H1 (cell line): ENCODE results near the gene RNFT1. TPM values are rescaled to one million over a fixed set of nuclear protein-coding genes. Genes with fewer than 3 reads are reported as not detected.
A peak's percentile ranks its signal among the peaks of the same experiment; 100 is the strongest.

Source experiments
- CTCF ChIA-PET: fragments of 300-600 bp; sonication (Branson Sonifier 250); formaldehyde crosslinking; loops from one replicate; lab custom pipeline; 2021; ENCODE audit not compliant: partially characterized antibody; lab: Charles Lee
- POLR2A ChIA-PET: fragments of 300-600 bp; sonication (Branson Sonifier 250); formaldehyde crosslinking; loops from one replicate; lab custom pipeline; 2021; ENCODE audit warnings: inconsistent platforms; ENCODE audit not compliant: partially characterized antibody; lab: Charles Lee
- DNase-seq, 2 experiments: peaks; one replicate each; pipeline versions ENCODE4 v3.0.0 to v3.0.0-alpha.2; 2010 to 2022; ENCODE audit warnings: low spot score in 2 of 2, low read depth in 1 of 2, mixed read lengths in 1 of 2
- FAIRE-seq: peaks from 2 replicates; lab custom pipeline; 2011; peaks lifted over from hg19 to GRCh38; lab: Jason Lieb, UNC
- H2AFZ ChIP-seq: 2 replicates; pipeline ENCODE4 v1.8.1; 2012; ENCODE audit warnings: low read length, inconsistent platforms
- H2AK5ac ChIP-seq: 2 replicates; pipeline ENCODE4 v1.6.1; 2013; ENCODE audit warnings: low read depth, low read length
- H2BK120ac ChIP-seq: replicated peaks from 2 replicates; pipeline ENCODE3; 2013; ENCODE audit warnings: low read depth, low read length, inconsistent platforms
- H2BK12ac ChIP-seq: 2 replicates; pipeline ENCODE4 v1.6.1; 2013; ENCODE audit warnings: low read depth, low read length
- H2BK15ac ChIP-seq: 2 replicates; pipeline ENCODE4 v1.6.1; 2013; ENCODE audit warnings: low read length
- H2BK20ac ChIP-seq: 2 replicates; pipeline ENCODE4 v1.6.1; 2013; ENCODE audit warnings: low read length
- H2BK5ac ChIP-seq: 2 replicates; pipeline ENCODE4 v1.6.1; 2013; ENCODE audit warnings: low read depth, low read length
- H3K14ac ChIP-seq: 2 replicates; pipeline ENCODE4 v1.6.1; 2013; ENCODE audit warnings: inconsistent platforms; ENCODE audit not compliant: insufficient read length
- H3K18ac ChIP-seq: 2 replicates; pipeline ENCODE4 v1.6.1; 2013; ENCODE audit warnings: low read length; ENCODE audit errors: extremely low read depth
- H3K23ac ChIP-seq: 2 replicates; pipeline ENCODE4 v1.6.1; 2013; ENCODE audit warnings: inconsistent platforms; ENCODE audit not compliant: insufficient read length
- H3K23me2 ChIP-seq: 2 replicates; pipeline ENCODE4 v1.6.1; 2013; ENCODE audit warnings: low read depth, low read length
- H3K27ac ChIP-seq: 2 replicates; pipeline ENCODE4 v1.6.1; 2011; ENCODE audit warnings: low read depth, low read length, inconsistent platforms
- H3K27me3 ChIP-seq, 4 experiments: replicated peaks in 1 of 4; 1 replicate in 1 of 4; 2 replicates in 3 of 4; pipeline versions ENCODE4 v1.6.1 to v1.8.1; 2011 to 2013; ENCODE audit warnings: low read length in 3 of 4, mild to moderate bottlenecking in 3 of 4, inconsistent platforms in 2 of 4, mixed read lengths in 2 of 4, moderate library complexity in 1 of 4; ENCODE audit not compliant: control insufficient read depth in 3 of 4, insufficient read depth in 3 of 4; ENCODE audit errors: extremely low read depth in 1 of 4
- H3K36me3 ChIP-seq, 4 experiments: 2 replicates each; pipeline versions ENCODE4 v1.6.1 to v1.8.1; 2011 to 2013; ENCODE audit warnings: mild to moderate bottlenecking in 4 of 4, low read length in 3 of 4, moderate library complexity in 2 of 4, control low read depth in 1 of 4, inconsistent platforms in 1 of 4; ENCODE audit not compliant: insufficient read depth in 4 of 4, control insufficient read depth in 2 of 4
- H3K4ac ChIP-seq: replicated peaks from 2 replicates; pipeline ENCODE3; 2013; ENCODE audit warnings: low read length, low read depth, mixed read lengths, inconsistent platforms; ENCODE audit not compliant: insufficient read length
- H3K4me1 ChIP-seq, 4 experiments: replicated peaks in 1 of 4; 1 replicate in 1 of 4; 2 replicates in 3 of 4; pipeline versions ENCODE4 v1.6.1 to v1.8.1; 2011 to 2013; ENCODE audit warnings: low read length in 3 of 4, inconsistent platforms in 2 of 4, mixed read lengths in 1 of 4; ENCODE audit not compliant: insufficient read depth in 4 of 4, control insufficient read depth in 3 of 4
- H3K4me2 ChIP-seq, 2 experiments: 2 replicates each; pipeline versions ENCODE4 v1.6.1 to v1.8.1; 2011 to 2013; ENCODE audit warnings: low read depth in 2 of 2, low read length in 2 of 2, control low read depth in 1 of 2, inconsistent platforms in 1 of 2, mild to moderate bottlenecking in 1 of 2; ENCODE audit not compliant: insufficient read depth in 1 of 2
- H3K4me3 ChIP-seq, 4 experiments: fragments of 200-600, 300-600 bp in 1 of 4; sonication (generic), shearing (Covaris generic), sonication (Bioruptor Twin) in 1 of 4; 2 replicates each; pipeline versions ENCODE4 v1.5.1 to v1.8.1; 2011 to 2016; ENCODE audit warnings: low read length in 4 of 4, low read depth in 3 of 4, control low read depth in 2 of 4, inconsistent platforms in 2 of 4, mild to moderate bottlenecking in 2 of 4, mixed read lengths in 1 of 4, moderate library complexity in 1 of 4; ENCODE audit not compliant: insufficient read depth in 2 of 4; ENCODE audit errors: extremely low read depth in 1 of 4
- H3K56ac ChIP-seq: replicated peaks from 2 replicates; pipeline ENCODE3; 2013; ENCODE audit warnings: low read depth, mild to moderate bottlenecking, mixed read lengths, low read length, inconsistent platforms; ENCODE audit not compliant: insufficient read length
- H3K79me1 ChIP-seq: 2 replicates; pipeline ENCODE4 v1.6.1; 2013; ENCODE audit warnings: low read depth, low read length, control low read depth
- H3K79me2 ChIP-seq, 2 experiments: 2 replicates each; pipeline versions ENCODE4 v1.6.1 to v1.8.1; 2012 to 2013; ENCODE audit warnings: low read length in 2 of 2, mild to moderate bottlenecking in 2 of 2, inconsistent platforms in 1 of 2; ENCODE audit not compliant: insufficient read depth in 2 of 2, control insufficient read depth in 1 of 2
- H3K9ac ChIP-seq, 4 experiments: replicated peaks in 1 of 4; 1 replicate in 1 of 4; 2 replicates in 3 of 4; pipeline versions ENCODE4 v1.6.1 to v1.8.1; 2011 to 2013; ENCODE audit warnings: low read depth in 3 of 4, low read length in 3 of 4, control low read depth in 2 of 4, mild to moderate bottlenecking in 2 of 4, moderate library complexity in 2 of 4, inconsistent platforms in 1 of 4; ENCODE audit errors: extremely low read depth in 1 of 4
- H3K9me3 ChIP-seq, 2 experiments: 2 replicates each; pipeline versions ENCODE4 v1.6.1 to v1.8.1; 2012 to 2013; ENCODE audit warnings: mild to moderate bottlenecking in 2 of 2, moderate library complexity in 2 of 2, control low read depth in 1 of 2, inconsistent platforms in 1 of 2, low read depth in 1 of 2, low read length in 1 of 2, mixed read lengths in 1 of 2; ENCODE audit not compliant: insufficient read depth in 2 of 2
- H4K20me1 ChIP-seq, 2 experiments: replicated peaks in 1 of 2; 2 replicates each; pipeline versions ENCODE3 to v1.8.1; 2011 to 2013; ENCODE audit warnings: inconsistent platforms in 2 of 2, low read length in 2 of 2, mild to moderate bottlenecking in 1 of 2; ENCODE audit not compliant: insufficient read depth in 2 of 2, control insufficient read depth in 1 of 2
- H4K5ac ChIP-seq: 2 replicates; pipeline ENCODE4 v1.6.1; 2013; ENCODE audit warnings: low read length, low read depth, mixed read lengths, inconsistent platforms; ENCODE audit not compliant: insufficient read length
- H4K8ac ChIP-seq: 2 replicates; pipeline ENCODE4 v1.8.0; 2013; ENCODE audit warnings: mild to moderate bottlenecking, moderate library complexity, low read length, inconsistent platforms; ENCODE audit not compliant: insufficient read depth; ENCODE audit errors: extremely low read depth
- H4K91ac ChIP-seq: replicated peaks from 2 replicates; pipeline ENCODE3; 2013; ENCODE audit warnings: low read length, mixed read lengths, inconsistent platforms; ENCODE audit not compliant: insufficient read length
- ASH2L ChIP-seq: fragments of 200-600, 300-600 bp; sonication (generic); IDR thresholded peaks from one replicate; pipeline ENCODE4 v1.7.1; 2017; ENCODE audit warnings: low read length
- CTCF ChIP-seq, 3 experiments: IDR thresholded peaks; 1 replicate in 2 of 3; 2 replicates in 1 of 3; pipeline versions ENCODE4 v1.5.1 to v1.6.1; 2011; ENCODE audit warnings: low read length in 3 of 3, mild to moderate bottlenecking in 3 of 3, inconsistent platforms in 2 of 3, low read depth in 1 of 3, moderate library complexity in 1 of 3; ENCODE audit not compliant: insufficient read depth in 1 of 3; ENCODE audit errors: control extremely low read depth in 1 of 3
- EGR1 ChIP-seq: IDR thresholded peaks from 2 replicates; pipeline ENCODE4 v1.6.1; 2011; ENCODE audit warnings: low read depth, low read length, borderline replicate concordance
- JUND ChIP-seq: IDR thresholded peaks from 2 replicates; pipeline ENCODE4 v1.6.1; 2011; ENCODE audit warnings: mild to moderate bottlenecking, improper control_type of control experiment, low read length
- SAP30 ChIP-seq: fragments of 300-600 bp; sonication (generic); IDR thresholded peaks from 2 replicates; pipeline ENCODE4 v1.7.1; 2012; ENCODE audit warnings: low read length, moderate library complexity, mild to moderate bottlenecking, inconsistent platforms; ENCODE audit not compliant: insufficient read depth, insufficient replicate concordance
- WGBS, 2 experiments: shearing (Covaris generic) in 1 of 2; methylation state at CpG; one replicate each; pipeline versions ENCODE4 v1.1.6 to v1.1.7; 2013 to 2015; ENCODE audit warnings: low lambda C conversion rate in 2 of 2, mixed read lengths in 2 of 2, inconsistent platforms in 1 of 2, low coverage in 1 of 2, missing lambda C conversion rate in 1 of 2; ENCODE audit not compliant: insufficient replicate concordance in 2 of 2, insufficient coverage in 1 of 2, insufficient read length in 1 of 2; ENCODE audit errors: extremely low coverage in 1 of 2, missing lambda C conversion rate in 1 of 2; 5-methylcytosine and 5-hydroxymethylcytosine counted together
- long read RNA-seq, 2 experiments: library from RNA in 1 of 2; library from capped mRNA in 1 of 2; stranded (forward); transcript quantifications; one replicate each; pipeline ENCODE4 v2.0.0, GENCODE V29; 2021; ENCODE audit warnings: inconsistent platforms in 1 of 2
- polyA minus RNA-seq, 3 experiments: library from RNA; depleted of rRNA, polyadenylated mRNA; stranded (reverse); fragments of >200 nt; gene quantifications; 1 replicate in 2 of 3; 2 replicates in 1 of 3; pipeline ENCODE4 v1.2.3, GENCODE V29; 2011
- polyA plus RNA-seq, 7 experiments: library from polyadenylated mRNA; depleted of rRNA in 3 of 7; stranded (reverse) in 5 of 7; unstranded in 2 of 7; fragments of >200 nt in 5 of 7; fragments of 200-250 nt in 2 of 7; gene quantifications; 1 replicate in 5 of 7; 2 replicates in 1 of 7; 4 replicates in 1 of 7; pipeline versions ENCODE4 v1.2.1 to v1.2.3, GENCODE V29; 2011 to 2013; ENCODE audit warnings: missing spikeins in 2 of 7, mixed read lengths in 2 of 7
- total RNA-seq: library from RNA; stranded (reverse); fragmentation: NEBNext Ultra II Directional; extraction: Animal tissue kit (Norgen Biotek cat#: 25700); gene quantifications from 2 replicates; pipeline ENCODE4 v1.2.1, GENCODE V29; 2021

Gene RNFT1
- total RNA-seq (4.7 and 5.2 TPM in 2 replicates), polyA plus RNA-seq (2011; rRNA removed) (2.6 and 3.0 TPM in 2 replicates), polyA minus RNA-seq (2011; rRNA and poly(A)+ RNA removed) (7.6 and 7.8 TPM in 2 replicates)
- 4.3 TPM for polyA plus RNA-seq (2011; cell fraction: cytosol; rRNA removed)
- polyA plus RNA-seq (2011; cell fraction: nucleus; rRNA removed) = 6.8 TPM
- 2.9 to 4.6 TPM (median 3.4 TPM) in 4 replicates for polyA plus RNA-seq (2012, experiment 1 of 2)
- polyA plus RNA-seq (2012, experiment 2 of 2) = 0.58 TPM
- 6.0 TPM for polyA plus RNA-seq (2013, experiment 1 of 2)
- 6.3 TPM for polyA plus RNA-seq (2013, experiment 2 of 2)
- polyA minus RNA-seq (2011; cell fraction: cytosol; rRNA and poly(A)+ RNA removed) = 2.5 TPM
- 3.9 TPM for polyA minus RNA-seq (2011; cell fraction: nucleus; rRNA and poly(A)+ RNA removed)
- long read RNA-seq, experiment 1, partial matches to known transcripts = 2 of 5 reads
- long read RNA-seq, experiment 1, other reads (novel, unspliced or antisense) = 1 of 5 reads
- long read RNA-seq, experiment 2, transcript RNFT1-201 (9 exons, 2,101 nt) = major isoform, 5 of 10 reads
- long read RNA-seq, experiment 2, partial matches to known transcripts = 0 of 10 reads
- long read RNA-seq, experiment 2, other reads (novel, unspliced or antisense) = 0 of 10 reads

GRCh38 chr17:59964482-59965328 is at the start of gene RNFT1:
Gene RNFT1, minus strand, starts transcription at chr17:59964740. Its CDS starts 77 bp downstream, at chr17:59964663.
- H3K27ac ChIP-seq = no peak within 1 kb of the TSS
- WGBS, 2 experiments = 3% methylated on average over 56 of the region's 67 CpGs; no CpG with 5 or more reads in 1 of the 2 experiments
- no peak for FAIRE-seq
- TF ChIP-seq EGR1 = peak; percentile 58; the same call in 1 of the 2 replicates
- TF ChIP-seq JUND = peak; percentile 71
- peak; percentile 76 for TF ChIP-seq ASH2L
- peak; percentile 12 for TF ChIP-seq SAP30
- TF ChIP-seq CTCF (IDR thresholded peaks at IDR 0.05; ENCODE audit: control extremely low read depth in 1 of 3, insufficient read depth in 1 of 3, low read depth in 1 of 3, low read length in 3 of 3) = peak in 1 of 3 experiments; percentile 6; a peak in 1 of 4 replicates

More at GRCh38 chr17:59964482-59965328, at the start of gene RNFT1:
- peaks cover 0 to 8% (median 1%) of the 10 kb centered on the region in 4 experiments; a peak in 3 of 7 replicates for H3K4me1 ChIP-seq
- H4K5ac ChIP-seq = peak within 1 kb of the TSS; percentile 62
- peak within 1 kb of the TSS; percentile 62 to 92 (median 82) for H3K4me3 ChIP-seq
- no peak within 1 kb of the TSS for H2BK20ac ChIP-seq
- H3K79me2 ChIP-seq = no peaks in the 10 kb centered on the region
- no peak within 1 kb of the TSS; the same call in 1 of the 2 replicates for H2BK15ac ChIP-seq
- DNase-seq = peak; percentile 7 to 92
- H4K91ac ChIP-seq = peak within 1 kb of the TSS; percentile 45
- no peak within 1 kb of the TSS for H2AK5ac ChIP-seq
- peak within 1 kb of the TSS in 3 of 4 experiments; percentile 54 to 91 (median 56); a peak in 6 of 7 replicates for H3K9ac ChIP-seq
- H4K8ac ChIP-seq = peak within 1 kb of the TSS; percentile 59
- no peaks in the 10 kb centered on the region for H3K36me3 ChIP-seq
- peaks cover 0 to 2% of the 10 kb centered on the region in 2 experiments for H4K20me1 ChIP-seq
- no peak within 1 kb of the TSS for H2BK120ac ChIP-seq
- peaks cover 0 to 6% (median 5%) of the 10 kb centered on the region in 4 experiments; a peak in 5 of 7 replicates for H3K27me3 ChIP-seq
- no peak within 1 kb of the TSS for H3K56ac ChIP-seq
- no peak within 1 kb of the TSS; the same call in 1 of the 2 replicates for H3K18ac ChIP-seq
- H2BK5ac ChIP-seq = no peak within 1 kb of the TSS; the same call in 1 of the 2 replicates
- H3K23ac ChIP-seq = no peak within 1 kb of the TSS
- peak within 1 kb of the TSS; percentile 90 to 99 for H3K4me2 ChIP-seq
- CTCF ChIA-PET = interaction anchor here (1.0 to 1.2 kb wide), 3 partner anchors 51 to 72 kb away, joined by 3 to 4 read pairs (median 3); no protein-coding TSS in a partner anchor
- no peak within 1 kb of the TSS; the same call in 1 of the 2 replicates for H2BK12ac ChIP-seq
- no peaks in the 10 kb centered on the region for H3K79me1 ChIP-seq
- POLR2A ChIA-PET = interaction anchor here (0.6 to 1.6 kb wide), 5 partner anchors 50 to 639 kb away, joined by 3 to 8 read pairs (median 3); partner anchors contain the start of genes CLTC, PTRH2 and VMP1
- H3K14ac ChIP-seq = no peak within 1 kb of the TSS
- H2AFZ ChIP-seq = peak within 1 kb of the TSS; percentile 99
- peaks cover 11% of the 10 kb centered on the region for H3K23me2 ChIP-seq
- no peaks in the 10 kb centered on the region for H3K9me3 ChIP-seq
- no peak within 1 kb of the TSS for H3K4ac ChIP-seq
